D341Med (cell line): ENCODE measurements around the gene ZRANB3.
"Not testable (repeated sequence)": the region's sequence is repeated elsewhere in the genome, so short reads cannot be mapped to it uniquely, and the experiment has no call there.

Experiments
- DNase-seq: peaks from one replicate; pipeline ENCODE4 v3.0.0; 2012; ENCODE audit warnings: low spot score

The ZRANB3 gene

DNA sequence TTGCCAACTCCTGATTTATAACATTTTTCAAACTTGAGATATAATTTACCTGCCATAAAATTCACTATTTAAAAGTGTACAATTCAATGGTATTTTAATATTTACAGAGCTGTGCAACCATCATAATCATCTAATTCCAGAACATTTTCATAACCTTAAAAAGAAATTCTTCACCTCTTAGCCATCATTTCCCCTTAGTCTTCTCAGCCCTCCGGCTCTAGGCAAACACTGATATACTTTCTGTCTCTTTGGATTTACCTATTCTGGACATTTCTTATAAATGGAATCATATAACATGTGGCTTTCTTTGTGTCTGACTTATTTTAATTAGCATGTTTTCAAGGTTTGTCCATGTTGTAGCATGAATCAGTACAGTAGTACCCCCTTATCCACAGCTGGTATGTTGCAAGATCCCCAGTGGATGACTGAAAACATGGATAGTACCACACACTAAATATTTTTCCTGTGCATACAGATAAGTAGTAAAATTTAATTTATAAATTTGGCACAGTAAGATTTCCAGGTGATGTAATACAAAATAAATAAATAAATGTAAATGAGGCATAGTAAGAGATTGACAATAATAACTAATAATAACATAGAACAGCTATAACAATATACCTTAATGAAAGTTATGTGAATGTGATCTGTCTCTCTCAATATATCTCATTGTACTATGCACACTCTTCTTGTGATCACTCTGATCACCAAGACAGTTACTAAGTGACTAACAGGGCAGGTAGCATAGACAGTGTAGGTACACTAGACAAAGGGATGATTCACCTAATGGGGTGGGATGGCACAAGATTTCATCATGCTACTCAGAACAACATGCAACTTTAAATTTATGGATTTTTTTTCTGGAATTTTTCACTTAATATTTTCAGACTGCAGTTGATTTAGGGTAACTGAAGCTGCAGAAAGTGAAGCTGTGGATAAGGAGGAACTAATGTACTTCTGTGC lies 405.8 kb downstream of the ZRANB3 start:
- DNase-seq, result no peak

DNA sequence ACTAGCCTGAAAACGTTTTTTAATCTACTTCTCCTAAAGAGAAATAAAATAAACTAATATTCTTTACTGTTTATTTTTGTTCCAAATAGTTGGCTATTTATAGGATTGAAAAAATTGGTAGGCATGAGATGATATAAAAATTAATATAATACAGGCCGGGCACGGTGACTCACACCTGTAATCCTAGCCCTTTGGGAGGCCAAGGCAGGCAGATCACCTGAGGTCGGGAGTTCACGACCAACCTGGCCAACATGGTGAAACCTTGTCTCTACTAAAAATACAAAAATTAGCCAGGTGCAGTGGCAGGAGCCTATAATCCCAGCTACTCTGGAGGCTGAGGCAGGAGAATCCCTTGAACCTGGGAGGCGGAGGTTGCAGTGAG lies 409.4 kb downstream of the ZRANB3 start:
- not testable (repeated sequence) for DNase-seq

DNA sequence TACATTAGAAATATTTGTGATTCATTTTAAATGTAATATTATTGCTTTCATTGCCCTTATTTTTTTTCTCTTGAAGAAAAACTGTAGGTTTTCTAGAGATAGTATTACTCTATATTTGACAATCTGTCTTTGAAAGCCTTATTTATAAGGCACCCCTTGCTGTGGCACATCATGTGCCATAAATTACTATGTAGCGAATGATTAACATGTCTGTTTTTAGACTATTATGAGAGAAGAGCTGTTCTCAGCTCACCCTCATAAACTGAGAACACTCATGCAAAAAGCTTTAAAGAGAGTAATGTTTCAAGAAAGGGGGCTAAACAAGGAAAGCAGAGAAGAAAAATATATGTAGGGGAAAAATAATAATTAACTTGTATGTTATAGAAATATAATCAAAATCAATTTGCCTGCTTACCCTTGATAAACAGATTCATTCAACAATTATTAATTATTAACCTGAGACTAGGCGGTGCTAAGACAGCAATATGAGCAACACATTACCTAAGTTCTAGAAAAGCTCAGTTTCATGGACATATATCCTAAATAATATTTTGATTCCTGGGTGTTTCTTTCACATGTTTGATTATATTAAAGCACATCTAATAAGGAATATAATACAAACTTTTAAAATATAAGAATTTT lies 409.9 kb downstream of the ZRANB3 start:
- no peak for DNase-seq

DNA sequence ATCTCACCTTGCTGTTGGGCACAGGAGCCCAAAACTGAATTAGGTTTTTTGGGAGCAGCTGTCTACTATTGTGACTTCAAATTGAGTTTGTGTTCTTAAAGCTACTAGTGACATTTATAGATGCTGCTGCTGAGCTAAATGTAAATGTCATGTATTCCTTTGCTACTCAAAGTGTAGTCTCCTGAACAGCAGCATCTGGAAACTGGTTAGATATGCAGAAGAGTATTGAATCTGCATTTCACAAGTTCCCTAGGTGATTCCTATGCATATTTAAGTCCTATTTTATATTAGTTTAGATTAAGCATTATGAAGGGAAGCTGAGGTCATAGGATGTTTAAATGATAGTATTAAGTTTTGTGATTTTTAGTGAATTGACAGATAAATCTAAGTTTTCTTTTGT lies 411.4 kb downstream of the ZRANB3 start:
- DNase-seq, result no peak

DNA sequence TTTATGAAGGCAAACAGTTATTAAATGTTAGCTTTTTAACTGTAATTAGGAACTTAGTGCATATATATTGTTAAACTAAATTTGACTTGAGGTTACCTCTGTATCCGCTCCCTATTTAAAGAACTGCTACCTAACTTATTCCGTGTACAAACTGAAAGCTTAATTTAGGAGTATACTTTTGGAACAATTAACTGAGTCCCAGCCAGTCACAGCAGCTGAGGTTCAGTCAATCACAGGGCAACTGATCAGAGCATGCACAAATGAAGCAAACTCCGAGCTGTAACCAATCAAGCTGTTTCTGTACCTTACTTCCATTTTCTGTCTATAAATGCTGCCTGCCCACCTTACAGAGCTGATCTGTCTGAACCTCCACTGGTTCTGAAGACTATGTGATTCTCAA lies 417.7 kb downstream of the ZRANB3 start:
- no peak for DNase-seq

DNA sequence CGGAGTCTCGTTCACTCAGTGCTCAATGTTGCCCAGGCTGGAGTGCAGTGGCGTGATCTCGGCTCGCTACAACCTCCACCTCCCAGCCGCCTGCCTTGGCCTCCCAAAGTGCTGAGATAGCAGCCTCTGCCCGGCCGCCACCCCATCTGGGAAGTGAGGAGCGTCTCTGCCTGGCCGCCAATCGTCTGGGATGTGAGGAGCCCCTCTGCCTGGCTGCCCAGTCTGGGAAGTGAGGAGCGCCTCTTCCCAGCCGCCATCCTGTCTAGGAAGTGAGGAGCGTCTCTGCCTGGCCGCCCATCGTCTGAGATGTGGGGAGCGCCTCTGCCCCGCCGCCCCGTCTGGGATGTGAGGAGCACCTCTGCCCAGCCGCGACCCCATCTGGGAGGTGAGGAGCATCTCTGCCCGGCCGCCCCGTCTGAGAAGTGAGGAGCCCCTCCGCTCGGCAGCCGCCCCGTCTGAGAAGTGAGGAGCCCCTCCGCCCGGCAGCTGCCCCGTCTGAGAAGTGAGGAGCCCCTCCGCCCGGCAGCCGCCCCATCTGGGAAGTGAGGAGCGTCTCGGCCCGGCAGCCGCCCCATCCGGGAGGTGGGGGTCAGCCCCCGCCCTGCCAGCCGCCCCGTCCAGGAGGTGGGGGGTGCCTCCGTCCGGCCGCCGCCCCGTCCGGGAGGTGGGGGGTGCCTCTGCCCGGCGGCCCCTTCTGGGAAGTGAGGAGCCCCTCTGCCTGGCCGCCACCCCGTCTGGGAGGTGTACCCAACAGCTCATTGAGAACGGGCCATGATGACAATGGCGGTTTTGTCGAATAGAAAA lies 425.3 kb downstream of the ZRANB3 start:
- not testable (repeated sequence) for DNase-seq

DNA sequence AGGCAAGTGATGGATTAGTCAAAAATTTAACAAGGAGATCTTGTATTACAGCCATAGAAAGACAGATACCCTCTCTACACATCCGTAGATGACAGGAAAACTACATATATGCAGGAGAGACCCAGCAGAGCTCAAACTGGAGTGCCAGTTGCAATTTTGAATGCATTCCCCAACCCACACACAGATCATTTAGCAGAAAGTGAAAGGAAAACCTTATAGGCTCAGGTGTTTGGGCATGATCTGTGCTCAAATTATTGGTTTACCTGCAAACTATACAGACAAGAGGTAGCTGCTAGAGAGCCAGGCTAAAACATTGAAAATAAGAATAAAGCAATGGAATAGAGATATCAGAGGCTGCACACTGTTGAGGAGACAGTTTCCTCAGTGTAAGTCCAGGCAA lies 427.2 kb downstream of the ZRANB3 start:
- no peak for DNase-seq

DNA sequence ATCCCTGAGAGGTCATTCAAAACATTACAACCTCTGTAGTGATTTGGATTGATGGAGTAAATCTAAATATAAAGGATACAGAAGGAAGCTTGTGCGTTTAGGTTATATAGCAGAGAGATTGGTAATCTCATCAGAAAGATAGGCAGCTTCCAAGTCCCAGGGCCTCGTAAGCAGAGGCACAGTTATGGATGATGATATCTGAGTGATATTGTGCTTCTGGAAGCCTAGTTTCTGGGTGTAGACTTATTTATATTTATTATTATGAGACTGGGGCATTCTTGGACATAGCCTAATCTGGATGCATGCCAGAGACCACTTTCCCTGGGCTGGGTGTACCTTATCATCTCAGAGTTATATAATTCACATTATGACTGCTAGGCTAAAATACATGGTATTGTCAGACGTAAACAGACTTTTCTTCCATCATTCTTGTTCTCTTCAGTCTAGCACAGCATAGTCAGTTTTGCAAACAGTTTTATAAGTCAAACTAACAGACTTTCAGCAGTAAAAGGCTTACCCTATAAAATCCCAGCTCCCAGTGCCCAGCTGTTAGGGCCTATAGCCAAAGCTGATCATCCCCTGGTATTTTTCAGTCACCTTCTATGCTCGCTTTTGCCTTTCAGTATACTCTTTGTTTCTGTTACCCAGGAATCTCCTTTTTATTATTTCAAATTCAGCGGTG lies 431.1 kb downstream of the ZRANB3 start:
- DNase-seq, result no peak

DNA sequence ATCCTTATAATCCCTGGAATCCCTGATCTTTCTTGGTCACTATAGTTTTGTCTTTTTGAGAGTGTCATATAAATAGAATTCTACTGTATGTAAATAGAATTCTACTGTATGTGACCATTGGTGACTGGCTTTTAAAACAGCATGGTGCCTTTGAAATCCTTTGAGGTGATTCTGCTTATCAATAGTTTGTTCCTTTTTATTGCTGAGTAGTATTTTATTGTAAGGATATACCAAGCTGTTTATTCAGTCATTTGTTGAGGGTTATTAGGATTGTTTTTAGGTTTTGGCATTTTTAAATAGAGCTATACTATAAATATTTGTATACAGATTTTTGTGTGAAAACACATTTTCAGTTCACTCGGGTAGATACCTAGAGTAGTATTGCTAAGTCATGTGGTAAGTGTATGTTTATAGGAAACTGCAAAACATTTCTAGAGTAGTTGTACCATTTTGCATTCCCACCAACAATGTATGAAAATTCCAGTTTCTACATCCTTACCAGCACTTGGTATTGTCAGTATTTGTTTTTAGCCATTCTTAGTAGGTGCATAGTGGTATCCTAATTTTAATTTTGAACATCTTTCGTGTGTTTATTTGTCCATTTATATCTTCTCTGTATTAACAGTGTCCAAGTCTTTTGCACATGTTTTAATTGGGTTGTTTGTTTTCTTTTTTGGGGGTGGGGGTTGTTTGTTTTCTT lies 433.3 kb downstream of the ZRANB3 start:
- DNase-seq, result no peak

DNA sequence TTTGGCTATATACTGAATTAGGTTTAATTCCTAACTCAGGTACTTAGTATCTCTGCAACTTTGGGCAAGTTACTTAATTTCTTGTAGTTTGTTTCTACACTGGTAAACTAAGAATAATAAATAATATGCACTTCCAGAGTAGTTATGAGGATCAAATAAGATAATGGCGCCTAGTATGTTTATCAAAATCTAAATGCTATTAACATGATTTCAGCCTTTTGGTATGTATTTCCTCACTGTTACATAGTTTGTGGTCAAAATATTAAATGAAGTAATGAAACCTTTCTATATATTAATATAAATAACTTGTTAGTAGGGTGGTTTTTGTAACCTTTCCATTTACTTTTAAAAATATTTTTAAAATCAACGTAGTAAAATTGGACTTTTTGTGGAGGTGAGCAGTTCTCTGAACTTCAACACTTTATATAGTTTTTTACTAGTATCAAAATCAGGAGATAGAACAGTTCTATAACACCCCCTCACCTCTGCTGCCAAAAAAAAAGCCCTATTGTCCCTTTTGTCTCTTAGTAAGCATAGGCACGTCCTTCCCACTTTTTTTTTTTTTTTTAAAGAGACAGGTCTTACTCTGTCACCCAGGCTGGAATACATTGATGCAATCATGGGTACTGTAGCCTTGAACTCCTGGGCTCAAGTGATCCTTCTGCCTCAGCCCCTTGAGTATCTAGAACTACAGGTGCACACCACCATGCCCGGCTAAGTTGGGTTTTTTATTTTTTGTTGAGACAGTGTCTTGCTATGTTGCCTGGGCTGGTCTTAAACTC lies 434.2 kb downstream of the ZRANB3 start:
- no peak for DNase-seq

DNA sequence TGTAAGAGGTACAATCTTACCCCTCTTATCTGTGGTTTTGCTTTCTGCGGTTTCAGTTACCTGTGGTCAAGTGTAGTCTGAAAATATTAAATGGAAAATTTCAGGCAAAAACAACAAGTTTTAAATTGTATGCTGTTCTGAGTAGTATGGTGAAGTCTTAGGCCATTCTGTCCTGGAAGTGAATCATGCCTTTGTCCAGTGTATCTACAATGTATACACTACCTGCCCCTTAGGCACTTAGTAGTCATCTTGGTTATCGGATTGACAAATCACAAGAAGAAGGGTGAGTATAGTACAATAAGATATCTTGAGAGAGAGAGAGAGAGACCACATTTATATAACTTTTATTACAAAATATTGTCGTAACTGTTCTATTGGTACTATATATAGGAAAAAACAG lies 435.4 kb downstream of the ZRANB3 start:
- no peak for DNase-seq

DNA sequence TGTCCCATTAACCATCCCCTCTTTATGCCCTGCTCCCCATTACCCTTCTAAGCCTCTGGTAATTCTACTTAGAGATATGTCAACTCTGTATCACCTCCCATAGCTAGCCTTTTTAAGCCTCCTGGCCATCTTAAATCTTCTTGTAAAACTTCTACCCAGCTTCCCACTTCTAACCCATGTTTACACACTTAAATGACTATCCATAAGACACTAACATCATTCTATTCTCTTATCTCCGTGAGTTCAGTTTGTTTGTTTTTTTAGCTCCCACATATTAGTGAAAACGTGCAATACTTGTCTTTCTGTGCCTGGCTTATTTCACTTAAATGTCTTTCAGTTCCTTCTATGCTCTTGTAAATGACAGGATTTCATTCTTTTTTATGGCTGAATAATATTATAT lies 436.5 kb downstream of the ZRANB3 start:
- no peak for DNase-seq

DNA sequence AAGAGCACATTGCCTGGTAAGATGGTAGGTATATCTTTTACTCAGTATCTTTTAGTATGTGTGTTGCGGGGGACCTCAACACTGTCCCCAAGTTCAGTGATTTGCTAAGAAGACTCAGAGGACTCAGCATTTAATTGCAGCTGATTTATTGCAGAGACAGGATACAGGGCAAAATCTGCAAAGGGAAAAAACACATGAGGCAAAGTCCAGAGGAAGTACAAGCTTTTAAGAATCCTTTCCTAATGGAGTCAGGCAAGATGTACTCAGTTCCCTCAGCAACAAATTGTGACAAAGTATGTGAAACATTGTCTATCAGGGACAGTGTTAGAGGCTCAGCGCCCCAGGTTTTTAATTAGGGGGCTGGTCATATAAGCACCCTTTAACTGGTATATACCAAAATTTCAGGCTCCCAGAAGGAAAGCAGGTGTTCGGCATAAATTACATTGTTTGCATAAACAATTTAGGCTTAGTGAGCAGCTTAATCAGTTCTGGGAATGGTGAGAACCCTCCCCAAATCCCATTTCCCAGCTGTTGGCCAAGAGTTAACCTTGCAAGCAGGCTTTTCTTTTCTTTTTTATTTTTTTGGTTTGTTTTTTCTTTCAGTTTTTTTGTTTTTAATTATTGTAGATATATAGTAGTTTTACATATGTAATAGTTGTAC lies 437.2 kb downstream of the ZRANB3 start:
- DNase-seq, result peak; percentile 43

DNA sequence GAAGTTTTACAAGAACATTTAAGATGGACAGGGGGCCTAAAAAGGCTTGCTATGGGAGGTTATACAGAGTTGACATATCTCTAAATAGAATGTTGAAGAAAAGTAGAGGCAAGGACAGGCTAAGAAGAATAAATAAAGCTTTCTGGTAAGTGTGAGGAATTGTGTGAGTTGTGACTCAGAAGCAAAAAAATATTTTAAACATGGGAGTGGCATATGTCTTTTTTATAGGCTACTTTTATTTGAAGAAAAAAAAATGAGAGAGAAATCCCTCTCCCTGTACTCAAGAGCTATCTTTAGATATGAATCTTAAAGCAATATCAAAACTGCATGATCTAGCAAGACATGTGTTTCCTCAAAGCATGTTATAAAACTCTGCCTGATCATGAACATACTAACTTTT lies 437.8 kb downstream of the ZRANB3 start:
- DNase-seq, result no peak

DNA sequence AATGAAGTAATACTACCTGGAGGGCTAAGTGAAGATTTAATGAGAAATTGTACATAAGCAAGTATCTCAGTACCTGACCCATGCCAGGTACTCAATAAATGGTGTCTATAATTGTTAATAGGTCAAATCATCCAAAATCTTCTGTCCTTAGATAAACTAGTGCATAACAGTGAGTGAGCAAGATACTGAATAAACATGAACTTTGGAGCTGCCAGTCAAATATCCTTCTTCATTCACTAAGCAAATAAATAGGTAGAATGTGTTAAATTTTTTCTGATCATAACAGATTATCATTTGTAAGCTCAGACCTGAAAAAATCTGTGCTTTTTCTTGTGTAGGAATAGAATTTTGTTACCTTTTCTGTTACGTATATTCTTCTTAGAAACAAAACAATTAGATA lies 439.3 kb downstream of the ZRANB3 start:
- no peak for DNase-seq

DNA sequence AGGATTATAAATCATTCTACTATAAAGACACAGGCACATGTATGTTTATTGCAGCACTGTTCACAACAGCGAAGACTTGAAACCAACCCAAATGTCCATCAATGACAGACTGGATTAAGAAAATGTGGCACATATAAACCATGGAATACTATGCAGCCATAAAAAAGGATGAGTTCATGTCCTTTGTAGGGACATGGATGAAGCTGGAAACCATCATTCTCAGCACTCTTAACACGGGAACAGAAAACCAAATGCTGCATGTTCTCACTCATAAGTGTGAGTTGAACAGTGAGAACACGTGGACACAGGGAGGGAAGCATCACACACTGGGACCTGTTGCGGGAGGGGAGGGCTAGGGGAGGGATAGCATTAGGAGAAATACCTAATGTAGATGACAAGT lies 441.4 kb downstream of the ZRANB3 start:
- not testable (repeated sequence) for DNase-seq
